Measurements from ENCODE around the gene AMIGO2. TPM values are rescaled to one million over a fixed set of nuclear protein-coding genes. Genes with fewer than 3 reads are reported as not detected.
A peak's percentile ranks its signal among the peaks of the same experiment; 100 is the strongest.

AMIGO2 gene
- total and polyA plus RNA-seq, 8 donors, result 1.6 to 10.5 (median 3.5) TPM

- Histone ChIP-seq H3K4me1 (no peaks in the 10 kb centered on the region), H3K36me3 (no peaks in the 10 kb centered on the region), H3K9me3 (no peaks in the 10 kb centered on the region), H3K4me3 (no peak overlapping the region), H3K27ac (no peak overlapping the region), H3K27me3 (no peaks in the 10 kb centered on the region)
- DNase-seq, result peak in 1 of 2 donors; percentile 61
- WGBS, 5 donors, result 71 to 79% (median 74%) methylated on average over 10 of the region's 10 CpGs
- TF ChIP-seq POLR2A (IDR thresholded peaks at IDR 0.05), result no peak
- TF ChIP-seq, protein P1, sequence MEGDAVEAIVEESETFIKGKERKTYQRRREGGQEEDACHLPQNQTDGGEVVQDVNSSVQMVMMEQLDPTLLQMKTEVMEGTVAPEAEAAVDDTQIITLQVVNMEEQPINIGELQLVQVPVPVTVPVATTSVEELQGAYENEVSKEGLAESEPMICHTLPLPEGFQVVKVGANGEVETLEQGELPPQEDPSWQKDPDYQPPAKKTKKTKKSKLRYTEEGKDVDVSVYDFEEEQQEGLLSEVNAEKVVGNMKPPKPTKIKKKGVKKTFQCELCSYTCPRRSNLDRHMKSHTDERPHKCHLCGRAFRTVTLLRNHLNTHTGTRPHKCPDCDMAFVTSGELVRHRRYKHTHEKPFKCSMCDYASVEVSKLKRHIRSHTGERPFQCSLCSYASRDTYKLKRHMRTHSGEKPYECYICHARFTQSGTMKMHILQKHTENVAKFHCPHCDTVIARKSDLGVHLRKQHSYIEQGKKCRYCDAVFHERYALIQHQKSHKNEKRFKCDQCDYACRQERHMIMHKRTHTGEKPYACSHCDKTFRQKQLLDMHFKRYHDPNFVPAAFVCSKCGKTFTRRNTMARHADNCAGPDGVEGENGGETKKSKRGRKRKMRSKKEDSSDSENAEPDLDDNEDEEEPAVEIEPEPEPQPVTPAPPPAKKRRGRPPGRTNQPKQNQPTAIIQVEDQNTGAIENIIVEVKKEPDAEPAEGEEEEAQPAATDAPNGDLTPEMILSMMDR (IDR thresholded peaks at IDR 0.05), result no peak
- no peak for TF ChIP-seq POLR2AphosphoS5 (IDR thresholded peaks at IDR 0.05)
- no peak for TF ChIP-seq EP300 (IDR thresholded peaks at IDR 0.05)
- intact Hi-C loops (cut with DNase I; ENCODE audit: low total_unique reads), result no loop called here
These were observed 26.3 kb upstream of the AMIGO2 start for GRCh38 chr12:47105914-47106674.

DNA sequence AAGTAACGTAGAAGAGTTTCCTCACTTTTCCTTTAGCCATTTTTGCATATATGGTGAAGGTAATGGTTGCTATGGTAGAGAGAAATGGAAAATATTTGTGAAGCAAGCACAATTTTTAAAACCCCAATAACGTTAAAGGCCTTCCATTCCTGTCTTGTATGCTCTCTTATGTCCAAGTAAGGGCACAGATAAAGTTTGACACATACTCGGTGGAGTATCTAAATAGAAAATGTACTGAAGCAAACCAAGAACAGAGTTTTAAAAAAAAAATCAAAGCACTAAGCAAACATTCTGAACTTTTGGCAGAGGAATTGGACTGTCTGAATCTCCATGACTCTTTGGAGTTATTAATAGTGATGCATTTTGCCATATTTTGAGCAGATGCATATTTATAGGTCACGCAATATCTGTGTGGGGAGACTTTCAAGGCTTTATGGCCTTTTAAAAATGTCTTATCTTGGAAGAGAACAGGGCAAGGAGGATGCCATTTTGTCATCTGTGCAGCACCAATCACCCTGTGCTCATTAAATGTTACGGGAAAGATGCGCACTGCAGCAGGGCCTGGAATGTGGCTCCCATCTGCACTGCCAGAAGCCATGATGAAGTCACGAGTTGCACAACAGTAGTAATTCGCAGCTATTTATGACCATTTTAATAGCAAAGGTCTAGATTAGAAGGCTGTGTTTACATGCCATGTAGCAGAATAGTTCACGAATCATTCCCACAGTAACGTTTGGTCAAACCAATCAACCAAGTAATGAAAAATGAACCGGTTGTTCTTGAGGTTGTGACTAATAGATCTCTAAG is 23.3 kb upstream of the AMIGO2 start:
- intact Hi-C loops (cut with DNase I; ENCODE audit: low total_unique reads), result no loop called here
- TF ChIP-seq POLR2AphosphoS5 (IDR thresholded peaks at IDR 0.05), result peak in 2 of 3 donors; percentile 17 to 43
- TF ChIP-seq, protein P1 (IDR thresholded peaks at IDR 0.05), result no peak
- Histone ChIP-seq H3K9me3 (no peaks in the 10 kb centered on the region), H3K4me3 (no peak overlapping the region), H3K4me1 (peaks cover 0 to under 1% (median 0%) of the 10 kb centered on the region in 4 donors), H3K27ac (peak overlapping the region in 2 of 5 donors; percentile 15 to 56), H3K36me3 (no peaks in the 10 kb centered on the region), H3K27me3 (no peaks in the 10 kb centered on the region)
- DNase-seq, result no peak
- 64 to 75% (median 74%) methylated on average over 11 of the region's 11 CpGs for WGBS, 5 donors

GRCh38 chr12:47102406-47102805 is 22.6 kb upstream of the AMIGO2 start:
- 89 to 95% (median 94%) methylated on average over 4 of the region's 4 CpGs for WGBS, 5 donors
- Histone ChIP-seq H3K9me3 (no peaks in the 10 kb centered on the region), H3K4me1 (peaks cover 0 to 7% (median 3%) of the 10 kb centered on the region in 4 donors), H3K4me3 (no peak overlapping the region), H3K27ac (peak overlapping the region in 2 of 5 donors; percentile 15 to 35), H3K36me3 (no peaks in the 10 kb centered on the region), H3K27me3 (no peaks in the 10 kb centered on the region)
- TF ChIP-seq EP300 (IDR thresholded peaks at IDR 0.05) (no peak), POLR2AphosphoS5 (IDR thresholded peaks at IDR 0.05) (no peak), POLR2A (IDR thresholded peaks at IDR 0.05) (no peak)
- TF ChIP-seq, protein P1 (IDR thresholded peaks at IDR 0.05), result no peak
- no peak for DNase-seq
- intact Hi-C loops (cut with DNase I; ENCODE audit: low total_unique reads), result no loop called here

GRCh38 chr12:47100160-47100559 is 20.4 kb upstream of the AMIGO2 start:
- Histone ChIP-seq H3K27ac (no peak overlapping the region), H3K4me3 (no peak overlapping the region), H3K9me3 (no peaks in the 10 kb centered on the region), H3K4me1 (peaks cover 0 to 14% (median 7%) of the 10 kb centered on the region in 4 donors), H3K36me3 (no peaks in the 10 kb centered on the region), H3K27me3 (no peaks in the 10 kb centered on the region)
- intact Hi-C loops (cut with DNase I; ENCODE audit: low total_unique reads), result no loop called here
- no peak for DNase-seq
- 90 to 97% (median 94%) methylated on average over 2 of the region's 2 CpGs for WGBS, 5 donors
- TF ChIP-seq, protein P1 (IDR thresholded peaks at IDR 0.05), result no peak
- TF ChIP-seq POLR2AphosphoS5 (IDR thresholded peaks at IDR 0.05) (no peak), POLR2A (IDR thresholded peaks at IDR 0.05) (no peak), EP300 (IDR thresholded peaks at IDR 0.05) (no peak)

Measured in stomach (tissue), 9 donors.